Adipocyte (in vitro differentiated cells): Measurements from ENCODE around the gene MMAA.
A peak's percentile ranks its signal among the peaks of the same experiment; 100 is the strongest.
"Not testable (repeated sequence)": the region's sequence is repeated elsewhere in the genome, so short reads cannot be mapped to it uniquely, and the experiment has no call there.

Source experiments
- DNase-seq: peaks from one replicate; pipeline ENCODE4 v3.0.0-alpha.2; 2015; ENCODE audit warnings: low read depth
- H3K27me3 ChIP-seq: replicated peaks from 2 replicates; pipeline ENCODE4 v1.7.0; 2013; ENCODE audit warnings: mild to moderate bottlenecking, low read length, moderate library complexity; ENCODE audit not compliant: control insufficient read depth, insufficient read depth
- H3K36me3 ChIP-seq: 2 replicates; pipeline ENCODE4 v1.7.0; 2013; ENCODE audit warnings: low read length, mild to moderate bottlenecking, moderate library complexity; ENCODE audit not compliant: control insufficient read depth, insufficient read depth, severe bottlenecking
- H3K4me1 ChIP-seq: 2 replicates; pipeline ENCODE4 v1.7.0; 2013; ENCODE audit warnings: mild to moderate bottlenecking, low read length, moderate library complexity; ENCODE audit not compliant: control insufficient read depth, insufficient read depth
- H3K4me3 ChIP-seq: 2 replicates; pipeline ENCODE4 v1.7.0; 2013; ENCODE audit warnings: mild to moderate bottlenecking, low read length, moderate library complexity
- H3K9ac ChIP-seq: 2 replicates; pipeline ENCODE4 v1.7.0; 2013; ENCODE audit warnings: mild to moderate bottlenecking, low read length, moderate library complexity
- H3K9me3 ChIP-seq: 2 replicates; pipeline ENCODE4 v1.7.0; 2013; ENCODE audit warnings: mild to moderate bottlenecking, low read length, moderate library complexity; ENCODE audit not compliant: control insufficient read depth

Gene MMAA

GRCh38 chr4:145618932-145619638, at the start of gene MMAA:
TSS of gene MMAA (plus strand) at chr4:145619385. CDS start at chr4:145639140, 19,755 bp downstream.
- Histone ChIP-seq H3K9me3 (peaks cover 3% of the 10 kb centered on the region), H3K27me3 (no peaks in the 10 kb centered on the region), H3K4me3 (peak within 1 kb of the TSS; percentile 91), H3K4me1 (peaks cover 25% of the 10 kb centered on the region), H3K9ac (peak within 1 kb of the TSS; percentile 100), H3K36me3 (no peaks in the 10 kb centered on the region)
- DNase-seq = peak; percentile 99

- not testable (repeated sequence) for DNase-seq, H3K4me3 ChIP-seq, H3K36me3 ChIP-seq, H3K27me3 ChIP-seq, H3K4me1 ChIP-seq, H3K9ac ChIP-seq, H3K9me3 ChIP-seq
These were observed 44.6 kb upstream of the MMAA start for GRCh38 chr4:145574546-145574945.

GRCh38 chr4:145580906-145581305, 38.3 kb upstream of the MMAA start:
- H3K27me3 ChIP-seq = no peaks in the 10 kb centered on the region
- no peaks in the 10 kb centered on the region for H3K4me1 ChIP-seq
- no peaks in the 10 kb centered on the region for H3K36me3 ChIP-seq
- no peak for DNase-seq
- no peak overlapping the region for H3K9ac ChIP-seq
- no peaks in the 10 kb centered on the region for H3K9me3 ChIP-seq
- no peak overlapping the region for H3K4me3 ChIP-seq

- H3K9ac ChIP-seq = no peak overlapping the region
- no peaks in the 10 kb centered on the region for H3K36me3 ChIP-seq
- H3K4me1 ChIP-seq = no peaks in the 10 kb centered on the region
- H3K4me3 ChIP-seq = no peak overlapping the region
- no peak for DNase-seq
- no peaks in the 10 kb centered on the region for H3K9me3 ChIP-seq
- peaks cover 8% of the 10 kb centered on the region for H3K27me3 ChIP-seq
These were observed 35.8 kb upstream of the MMAA start for GRCh38 chr4:145583191-145584055.

GRCh38 chr4:145587088-145587754, 32.0 kb upstream of the MMAA start:
- Histone ChIP-seq H3K36me3 (no peaks in the 10 kb centered on the region), H3K4me3 (no peak overlapping the region), H3K9ac (no peak overlapping the region), H3K4me1 (no peaks in the 10 kb centered on the region), H3K27me3 (peaks cover 8% of the 10 kb centered on the region), H3K9me3 (peaks cover 4% of the 10 kb centered on the region)
- no peak for DNase-seq

GRCh38 chr4:145589381-145589780, 29.8 kb upstream of the MMAA start:
- H3K4me1 ChIP-seq, H3K9me3 ChIP-seq, H3K4me3 ChIP-seq, H3K27me3 ChIP-seq, DNase-seq, H3K36me3 ChIP-seq, H3K9ac ChIP-seq: not testable (repeated sequence)

- no peak for DNase-seq
- H3K9me3 ChIP-seq = peaks cover 4% of the 10 kb centered on the region
- no peaks in the 10 kb centered on the region for H3K4me1 ChIP-seq
These were observed 29.1 kb upstream of the MMAA start for GRCh38 chr4:145589916-145590702.

GRCh38 chr4:145602129-145602760, 16.9 kb upstream of the MMAA start:
- H3K9ac ChIP-seq = no peak overlapping the region
- peaks cover 12% of the 10 kb centered on the region for H3K9me3 ChIP-seq
- H3K4me3 ChIP-seq = no peak overlapping the region
- H3K27me3 ChIP-seq = no peaks in the 10 kb centered on the region
- H3K36me3 ChIP-seq = no peaks in the 10 kb centered on the region
- H3K4me1 ChIP-seq = no peaks in the 10 kb centered on the region
- no peak for DNase-seq

More at GRCh38 chr4:145589916-145590702, 29.1 kb upstream of the MMAA start:
- Histone ChIP-seq H3K36me3 (no peaks in the 10 kb centered on the region), H3K4me3 (no peak overlapping the region), H3K27me3 (peaks cover 8% of the 10 kb centered on the region), H3K9ac (no peak overlapping the region)

- DNase-seq = no peak
- no peaks in the 10 kb centered on the region for H3K4me1 ChIP-seq
- H3K4me3 ChIP-seq = no peak overlapping the region
- no peak overlapping the region for H3K9ac ChIP-seq
- H3K9me3 ChIP-seq = peaks cover 12% of the 10 kb centered on the region
- no peaks in the 10 kb centered on the region for H3K36me3 ChIP-seq
- no peaks in the 10 kb centered on the region for H3K27me3 ChIP-seq
These were observed 13.2 kb upstream of the MMAA start for GRCh38 chr4:145605941-145606340.

- H3K36me3 ChIP-seq = no peaks in the 10 kb centered on the region
- H3K9me3 ChIP-seq = peaks cover 12% of the 10 kb centered on the region
- H3K9ac ChIP-seq = no peak overlapping the region
- DNase-seq = peak; percentile 89
- no peaks in the 10 kb centered on the region for H3K4me1 ChIP-seq
- no peak overlapping the region for H3K4me3 ChIP-seq
- no peaks in the 10 kb centered on the region for H3K27me3 ChIP-seq
These were observed 9.4 kb upstream of the MMAA start for GRCh38 chr4:145609481-145610427.
